Measurements from ENCODE around the gene FAM20B.

DNA sequence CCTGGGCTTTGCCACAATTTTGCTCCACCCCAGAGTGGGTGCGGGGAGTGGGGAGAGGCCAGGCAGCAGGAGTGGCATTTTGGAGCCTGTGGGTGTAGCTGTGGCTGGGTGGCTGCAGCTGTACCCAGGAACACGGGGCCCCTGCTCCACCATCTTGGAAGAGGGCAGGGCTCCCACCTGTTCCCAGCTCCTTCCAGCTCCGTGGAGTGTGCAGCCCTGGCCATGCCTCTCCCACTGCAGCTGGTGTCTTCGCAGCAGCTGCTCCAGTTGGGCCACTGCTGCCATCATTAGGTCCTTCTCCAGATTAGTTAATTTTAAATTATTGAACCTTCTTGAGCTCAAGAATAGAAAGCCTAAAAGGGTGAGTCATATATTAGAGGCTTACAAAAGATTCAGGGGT is 17.6 kb downstream of the FAM20B start:
- TF ChIP-seq, protein P1, sequence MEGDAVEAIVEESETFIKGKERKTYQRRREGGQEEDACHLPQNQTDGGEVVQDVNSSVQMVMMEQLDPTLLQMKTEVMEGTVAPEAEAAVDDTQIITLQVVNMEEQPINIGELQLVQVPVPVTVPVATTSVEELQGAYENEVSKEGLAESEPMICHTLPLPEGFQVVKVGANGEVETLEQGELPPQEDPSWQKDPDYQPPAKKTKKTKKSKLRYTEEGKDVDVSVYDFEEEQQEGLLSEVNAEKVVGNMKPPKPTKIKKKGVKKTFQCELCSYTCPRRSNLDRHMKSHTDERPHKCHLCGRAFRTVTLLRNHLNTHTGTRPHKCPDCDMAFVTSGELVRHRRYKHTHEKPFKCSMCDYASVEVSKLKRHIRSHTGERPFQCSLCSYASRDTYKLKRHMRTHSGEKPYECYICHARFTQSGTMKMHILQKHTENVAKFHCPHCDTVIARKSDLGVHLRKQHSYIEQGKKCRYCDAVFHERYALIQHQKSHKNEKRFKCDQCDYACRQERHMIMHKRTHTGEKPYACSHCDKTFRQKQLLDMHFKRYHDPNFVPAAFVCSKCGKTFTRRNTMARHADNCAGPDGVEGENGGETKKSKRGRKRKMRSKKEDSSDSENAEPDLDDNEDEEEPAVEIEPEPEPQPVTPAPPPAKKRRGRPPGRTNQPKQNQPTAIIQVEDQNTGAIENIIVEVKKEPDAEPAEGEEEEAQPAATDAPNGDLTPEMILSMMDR (IDR thresholded peaks at IDR 0.05), result no peak
- no peak for TF ChIP-seq EP300 (IDR thresholded peaks at IDR 0.05)
- TF ChIP-seq POLR2AphosphoS5 (IDR thresholded peaks at IDR 0.05), result no peak

Data from sigmoid colon (tissue), 4 donors.